HG02759 (cell line): ENCODE data around the gene TANK.

Experiments used
- ATAC-seq: cut with Tn5 transposase; IDR thresholded peaks from one replicate; pipeline ENCODE4 v1.9.1; 2021; ENCODE audit warnings: mild to moderate bottlenecking, moderate library complexity; ENCODE audit not compliant: unreplicated experiment

TANK gene

GRCh38 chr2:161133366-161133765 is 26.9 kb upstream of the TANK start:
- no peak for ATAC-seq

DNA sequence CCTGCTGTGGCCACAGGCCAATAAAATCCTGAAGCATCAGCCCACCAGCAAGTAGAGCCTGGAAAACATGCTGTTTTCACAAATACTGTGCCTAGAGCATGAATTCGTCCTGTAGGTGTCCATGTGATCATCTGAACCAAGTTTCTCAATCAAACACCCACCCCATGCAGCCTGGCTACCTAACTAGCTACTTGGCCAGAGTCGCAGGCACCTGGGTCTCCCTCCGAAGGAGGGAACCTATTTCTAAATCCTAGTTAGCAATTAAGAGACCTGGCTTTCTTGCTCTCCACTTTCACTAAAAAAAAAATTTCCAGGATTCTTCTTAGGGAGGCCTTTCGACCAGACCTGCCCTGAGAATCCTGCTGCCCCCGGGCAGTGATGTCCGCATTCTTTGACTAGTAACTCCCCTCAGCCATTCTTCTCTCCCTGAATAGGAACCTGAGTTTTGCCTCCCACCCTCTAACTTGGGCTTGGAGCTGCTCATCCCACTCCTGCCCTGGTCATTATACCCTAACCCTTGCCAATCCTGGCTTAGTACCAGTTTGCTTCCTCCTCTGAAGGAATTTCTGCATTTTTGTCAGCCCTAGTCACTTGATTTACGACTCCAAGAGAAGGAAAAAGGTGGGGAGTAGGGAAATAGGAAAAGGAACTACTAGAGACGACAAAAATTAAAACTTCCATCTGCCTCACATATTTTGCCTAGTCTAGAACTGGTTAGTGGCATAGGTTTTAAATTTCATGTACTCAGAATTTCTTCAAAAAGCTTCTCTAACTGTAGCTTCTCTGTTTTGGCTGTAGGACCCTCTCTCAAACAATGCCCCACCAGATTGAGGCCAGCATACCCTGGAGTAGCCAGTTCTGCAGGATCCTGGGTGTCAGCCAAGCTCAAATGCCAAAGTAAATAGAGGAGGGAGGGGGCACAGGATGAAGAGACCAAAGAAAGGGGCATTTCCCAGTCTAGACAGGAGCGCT is 25.4 kb upstream of the TANK start:
- no peak for ATAC-seq

GRCh38 chr2:161135951-161136593 is 24.2 kb upstream of the TANK start:
- ATAC-seq: no peak

GRCh38 chr2:161136696-161137324 is 23.4 kb upstream of the TANK start:
- ATAC-seq: peak; percentile 84

DNA sequence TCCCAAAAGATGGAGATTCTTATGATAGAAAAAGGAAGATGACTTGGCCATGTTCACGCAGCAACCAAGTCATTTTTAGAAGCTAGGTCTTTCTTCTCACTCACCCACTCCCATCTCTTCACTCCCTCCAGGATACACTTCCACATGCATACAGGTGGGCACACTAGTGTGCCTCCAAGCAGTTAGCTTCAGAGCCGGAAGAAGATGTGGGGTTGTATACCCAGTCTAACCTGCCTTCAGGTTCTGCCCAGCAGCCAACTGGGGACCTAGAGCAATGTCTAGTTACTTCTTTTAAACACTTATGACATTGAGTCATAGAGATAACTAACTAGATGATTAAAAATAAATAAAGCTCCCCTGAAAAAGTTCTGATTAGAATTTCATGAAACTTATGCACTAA is 21.8 kb upstream of the TANK start:
- ATAC-seq: peak; percentile 20

DNA sequence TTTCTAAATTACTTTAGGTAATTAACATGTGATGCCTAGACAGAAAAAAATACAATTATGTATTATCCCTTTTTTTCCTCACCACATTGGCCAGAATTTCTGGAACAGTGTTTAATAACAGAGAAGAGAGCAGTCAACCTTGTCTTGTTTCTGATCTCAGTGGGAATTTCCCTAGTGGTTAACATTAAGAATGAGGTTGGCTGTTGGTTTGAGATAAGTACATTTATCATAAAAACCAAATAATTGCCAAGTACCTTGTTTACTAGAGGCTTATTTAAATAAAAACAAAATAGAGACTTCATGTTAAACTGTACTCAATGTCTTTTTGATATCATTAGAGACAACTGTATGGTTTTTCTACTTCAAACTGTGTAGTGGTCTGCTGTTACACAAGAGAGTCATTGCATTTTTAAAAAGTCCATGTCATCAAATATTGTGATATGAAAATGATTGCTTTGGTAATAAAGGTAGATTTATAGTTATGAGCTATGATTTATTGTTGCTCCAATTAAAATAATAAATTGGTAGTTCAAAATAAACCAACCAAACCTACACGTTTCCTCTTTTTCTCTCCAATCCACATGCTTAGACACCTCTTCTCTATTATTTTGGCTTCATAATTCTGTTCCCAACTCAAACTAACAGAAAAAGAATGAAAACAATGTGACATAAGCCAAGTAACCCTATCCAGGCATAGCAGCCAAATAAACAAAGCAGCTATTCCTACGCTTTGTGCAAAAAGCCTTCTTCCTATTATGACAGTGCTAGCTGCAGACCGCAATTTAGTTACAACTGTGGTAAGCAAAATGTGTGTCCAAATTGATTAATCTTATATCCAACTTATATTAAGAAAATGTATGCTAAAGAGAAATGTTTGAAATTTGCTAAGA is 20.9 kb upstream of the TANK start:
- ATAC-seq: peak; percentile 33

DNA sequence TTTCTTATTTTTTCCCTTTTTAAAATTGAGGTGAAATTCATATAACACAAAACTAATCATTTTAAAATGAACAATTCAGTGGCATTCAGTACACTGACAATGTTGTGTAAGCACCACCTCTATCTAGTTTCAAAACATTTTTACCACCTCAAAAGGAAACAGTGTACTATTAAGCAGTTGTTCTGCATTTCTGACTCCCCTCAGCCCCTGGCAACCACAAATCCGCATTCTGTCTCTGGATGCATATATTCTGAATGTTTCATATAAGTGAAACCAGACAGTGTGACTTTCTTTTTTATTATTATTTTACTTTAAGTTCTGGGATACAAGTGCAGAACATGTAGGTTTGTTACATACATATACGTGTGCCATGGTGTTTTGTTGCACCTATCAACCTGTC is 19.2 kb upstream of the TANK start:
- ATAC-seq: peak; percentile 34

GRCh38 chr2:161146209-161146775 is 13.9 kb upstream of the TANK start:
- ATAC-seq: no peak

- ATAC-seq: no peak
Observed at GRCh38 chr2:161146996-161147395, 13.2 kb upstream of the TANK start.

- peak; percentile 48 for ATAC-seq
Observed at GRCh38 chr2:161147856-161148255, 12.4 kb upstream of the TANK start.

DNA sequence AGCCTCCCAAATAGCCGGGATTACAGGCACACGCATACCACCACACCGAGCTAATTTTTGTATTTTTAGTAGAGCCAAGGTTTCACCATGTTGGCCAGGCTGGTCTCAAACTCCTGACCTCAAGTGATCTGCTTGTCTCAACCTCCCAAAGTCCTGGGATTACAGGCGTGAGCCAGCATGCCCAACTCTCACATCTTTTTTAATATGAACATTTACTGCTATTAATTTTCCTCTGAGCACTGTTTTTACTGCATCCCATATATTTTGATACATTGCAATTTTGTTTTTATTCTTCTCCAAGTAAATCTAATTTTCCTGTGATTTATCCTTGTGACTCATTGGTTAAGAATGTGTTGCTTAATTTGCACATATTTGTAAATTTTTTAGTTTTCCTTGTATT is 9.5 kb upstream of the TANK start:
- ATAC-seq: no peak

DNA sequence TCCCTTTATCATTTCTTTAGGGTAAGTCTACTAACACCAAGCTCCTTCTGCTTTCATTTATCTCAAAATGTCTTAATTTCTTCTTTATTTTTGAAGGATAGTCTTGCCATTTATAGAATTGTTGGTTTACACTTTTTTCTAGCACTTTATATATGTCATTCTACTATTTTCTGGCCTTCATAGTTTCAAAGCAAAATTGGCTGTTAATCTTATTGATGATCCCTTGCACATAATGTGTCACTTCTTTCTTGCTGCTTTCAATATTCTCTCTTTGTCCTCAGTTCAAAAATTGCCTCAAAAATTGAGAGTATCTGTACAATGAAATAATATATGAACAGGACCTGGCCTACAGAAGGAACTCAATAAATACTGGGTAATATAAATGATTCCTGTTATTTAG is 7.9 kb upstream of the TANK start:
- ATAC-seq: no peak

DNA sequence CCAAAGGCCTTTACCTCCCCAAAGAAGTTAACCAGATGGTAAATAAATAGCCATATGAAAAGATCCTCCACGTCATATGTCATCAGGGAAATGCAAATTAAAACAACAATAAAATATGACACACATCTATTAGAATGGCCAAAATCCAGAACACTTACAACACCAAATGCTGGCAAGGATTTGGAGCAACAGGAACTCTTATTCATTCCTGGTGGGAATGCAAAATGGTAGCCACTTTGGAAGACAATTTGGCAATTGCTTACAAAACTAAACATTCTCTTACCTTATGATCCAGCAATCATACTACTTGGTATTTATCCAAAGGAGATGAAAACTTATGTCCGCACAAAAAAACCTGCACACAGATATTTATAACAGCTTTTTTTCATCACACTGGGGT is 1.3 kb upstream of the TANK start:
- ATAC-seq: no peak

GRCh38 chr2:161159456-161160225 is 587 bp upstream of the TANK start:
- ATAC-seq: peak; percentile 5

DNA sequence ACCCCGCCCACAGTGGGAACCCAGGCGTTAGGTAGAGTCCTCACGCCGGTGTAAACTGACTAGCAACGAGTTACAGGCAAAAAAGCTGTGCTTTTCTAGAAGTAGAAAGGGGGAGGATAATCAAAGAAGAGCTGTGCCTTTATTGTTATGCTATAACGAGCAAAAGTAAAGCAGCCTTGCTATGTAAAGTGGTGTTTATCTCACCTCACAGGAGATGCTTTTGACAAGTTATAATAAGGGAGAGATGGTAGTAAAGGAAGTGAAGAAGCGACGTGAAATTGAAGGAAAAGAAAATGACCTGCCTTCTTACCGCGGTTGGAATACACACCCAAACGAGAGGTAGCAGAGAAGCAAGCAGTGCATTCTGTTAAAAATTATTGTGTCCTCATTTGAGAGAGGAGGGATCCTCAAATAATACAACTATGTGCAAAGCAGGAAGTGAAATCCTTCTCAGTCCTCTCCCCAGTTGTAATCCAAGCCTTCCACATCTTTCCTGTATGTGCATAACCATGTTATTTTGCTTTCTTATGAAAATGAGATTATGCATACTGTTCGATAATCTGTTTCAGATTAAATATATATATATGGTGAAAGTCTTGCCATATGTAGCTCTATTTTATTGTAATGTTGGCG is 962 bp downstream of the TANK start:
- ATAC-seq: no peak

GRCh38 chr2:161163440-161163839 is 3.2 kb downstream of the TANK start:
- ATAC-seq: no peak

DNA sequence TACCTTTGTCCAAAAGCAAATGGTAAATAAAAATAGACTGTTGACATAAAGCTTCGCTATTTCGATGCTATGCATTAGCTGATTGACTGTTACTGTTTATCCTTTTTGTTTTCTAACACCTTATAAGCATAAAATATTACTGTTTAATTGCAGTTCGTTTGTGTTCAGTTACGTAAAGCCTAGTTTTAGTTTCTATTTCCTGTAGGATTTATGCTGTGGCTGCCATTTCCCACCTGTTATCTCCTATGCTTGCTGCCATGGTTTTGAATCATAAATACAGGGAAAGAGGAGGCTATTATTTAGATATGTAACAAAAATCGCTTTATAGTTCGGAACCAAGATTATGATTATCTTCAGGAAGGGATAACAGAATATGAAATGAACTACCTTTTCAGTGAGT is 3.9 kb downstream of the TANK start:
- no peak for ATAC-seq

DNA sequence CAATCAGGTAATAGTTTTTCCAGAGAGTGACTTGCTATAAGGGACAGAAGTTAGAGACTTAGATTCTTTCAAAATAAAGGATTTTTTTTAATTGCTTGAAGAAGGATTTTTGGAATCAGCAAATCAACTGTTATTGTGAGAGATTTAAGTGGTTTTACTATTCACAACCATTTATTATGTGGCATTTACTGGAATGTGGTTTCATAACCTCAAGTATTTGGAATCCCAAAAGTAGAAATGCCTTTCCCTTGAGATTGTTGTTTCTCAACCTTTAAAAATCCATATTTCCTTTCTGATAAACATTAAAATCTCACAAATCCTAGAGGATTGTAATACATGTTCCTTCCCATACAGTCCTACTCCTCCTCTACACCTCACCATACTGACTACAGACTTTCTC is 5.0 kb downstream of the TANK start:
- ATAC-seq: no peak

DNA sequence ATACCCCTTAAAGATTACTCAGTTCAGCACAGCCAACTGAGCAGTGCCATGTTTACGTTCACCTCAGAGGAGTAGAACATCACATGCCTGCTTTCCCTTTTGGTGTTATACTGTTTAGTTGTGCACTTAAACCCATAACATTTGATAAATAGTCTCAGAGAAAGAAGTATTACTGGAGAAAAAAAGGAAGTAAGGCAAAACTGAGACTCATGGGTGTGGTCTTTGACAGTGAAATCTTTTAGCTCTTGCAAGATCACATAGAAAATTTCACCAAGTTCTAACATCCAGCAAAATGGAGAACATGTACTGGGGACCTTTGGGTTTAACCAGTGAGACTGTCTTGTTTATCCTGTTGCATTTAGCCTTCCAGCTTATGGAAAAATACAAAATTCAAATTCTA is 5.6 kb downstream of the TANK start:
- ATAC-seq: no peak
